B cell (primary cell): Measurements from ENCODE around the gene SOX15. TPM values are rescaled to one million over a fixed set of nuclear protein-coding genes. Genes with fewer than 3 reads are reported as not detected.

ENCODE experiments used
- ATAC-seq: fragments of 200-7000 bp; cut with Tn5 transposase; one replicate; pipeline ENCODE4 v1.10.0; 2021; ENCODE audit warnings: low read depth, mild to moderate bottlenecking, moderate number of reproducible peaks, moderate library complexity
- CTCF ChIA-PET: fragments of 350-600 bp; sonication (Branson Sonifier 250); formaldehyde crosslinking; loops from one replicate; lab custom pipeline; 2021; ENCODE audit warnings: antibody characterized with exemption, inconsistent platforms; lab: Charles Lee
- POLR2A ChIA-PET: fragments of 350-600 bp; sonication (Branson Sonifier 250); formaldehyde crosslinking; loops from one replicate; lab custom pipeline; 2021; ENCODE audit warnings: antibody characterized with exemption; lab: Charles Lee
- DNase-seq: peaks from one replicate; pipeline ENCODE4 v3.0.0; 2013
- H2AFZ ChIP-seq: 2 replicates; pipeline ENCODE4 v1.6.1; 2012; ENCODE audit warnings: mild to moderate bottlenecking, low read depth, low read length; ENCODE audit not compliant: insufficient read depth, poor library complexity, severe bottlenecking
- H3K27ac ChIP-seq, 2 donors: 1 replicate in 1 of 2; 2 replicates in 1 of 2; pipeline ENCODE4 v1.5.1; 2012 to 2013; ENCODE audit warnings: low read length in 2 of 2, mild to moderate bottlenecking in 2 of 2, moderate library complexity in 1 of 2
- H3K27me3 ChIP-seq, 4 experiments: fragments of 200-600 bp in 1 of 4; sonication (generic) in 1 of 4; replicated peaks in 1 of 4; 1 replicate in 2 of 4; 2 replicates in 2 of 4; pipeline versions ENCODE4 v1.6.1 to v1.7.0; 2013 to 2016; ENCODE audit warnings: low read length in 3 of 4, mild to moderate bottlenecking in 2 of 4, mixed read lengths in 1 of 4, moderate library complexity in 1 of 4; ENCODE audit not compliant: insufficient read depth in 4 of 4, control insufficient read depth in 3 of 4; ENCODE audit errors: control extremely low read depth in 1 of 4
- H3K36me3 ChIP-seq, 2 experiments: replicated peaks in 1 of 2; 1 replicate in 1 of 2; 2 replicates in 1 of 2; pipeline versions ENCODE4 v1.6.1 to v1.7.1; 2013; ENCODE audit warnings: low read length in 1 of 2; ENCODE audit not compliant: insufficient read depth in 2 of 2, control insufficient read depth in 1 of 2; ENCODE audit errors: control extremely low read depth in 1 of 2, extremely low read depth in 1 of 2
- H3K4me1 ChIP-seq, 2 donors: fragments of 200-600 bp in 1 of 2; sonication (generic) in 1 of 2; 1 replicate in 1 of 2; 2 replicates in 1 of 2; pipeline versions ENCODE4 v1.5.1 to v1.6.1; 2013 to 2017; ENCODE audit warnings: low read length in 2 of 2; ENCODE audit not compliant: control insufficient read depth in 2 of 2, insufficient read depth in 2 of 2
- H3K4me2 ChIP-seq: replicated peaks from 2 replicates; pipeline ENCODE3; 2012; ENCODE audit warnings: mild to moderate bottlenecking, low read depth, low read length; ENCODE audit not compliant: poor library complexity, severe bottlenecking
- H3K4me3 ChIP-seq, 5 experiments: fragments of 200-600 bp in 1 of 5; sonication (generic) in 1 of 5; 1 replicate in 3 of 5; 2 replicates in 2 of 5; pipeline versions ENCODE4 v1.5.1 to v1.7.0; 2011 to 2016; ENCODE audit warnings: low read length in 4 of 5, mild to moderate bottlenecking in 4 of 5, low read depth in 2 of 5, control low read depth in 1 of 5, moderate library complexity in 1 of 5; ENCODE audit not compliant: insufficient read depth in 1 of 5; ENCODE audit errors: control extremely low read depth in 1 of 5, extremely low read depth in 1 of 5
- H3K79me2 ChIP-seq: fragments of 200-600 bp; sonication (generic); one replicate; pipeline ENCODE4 v1.6.0; 2016; ENCODE audit warnings: low read length; ENCODE audit not compliant: control insufficient read depth, insufficient read depth
- H3K9ac ChIP-seq: fragments of 200-600 bp; sonication (generic); 2 replicates; pipeline ENCODE4 v1.6.1; 2017; ENCODE audit warnings: mild to moderate bottlenecking, low read length, moderate library complexity
- H3K9me3 ChIP-seq, 3 donors: one replicate each; pipeline versions ENCODE4 v1.6.1 to v1.7.1; 2013; ENCODE audit warnings: low read length in 2 of 3; ENCODE audit not compliant: control insufficient read depth in 2 of 3, insufficient read depth in 1 of 3; ENCODE audit errors: control extremely low read depth in 1 of 3
- H4K20me1 ChIP-seq: 2 replicates; pipeline ENCODE4 v1.6.0; 2012; ENCODE audit warnings: mild to moderate bottlenecking, low read length; ENCODE audit not compliant: insufficient read depth, control insufficient read depth, poor library complexity, severe bottlenecking
- H3K27ac Mint-ChIP-seq: one replicate; pipeline ENCODE4 v1.8.0; 2021; ENCODE audit warnings: mixed read lengths
- H3K27me3 Mint-ChIP-seq: one replicate; pipeline ENCODE4 v1.8.0; 2021; ENCODE audit warnings: mixed read lengths
- H3K4me1 Mint-ChIP-seq: one replicate; pipeline ENCODE4 v1.8.0; 2021; ENCODE audit warnings: mixed read lengths
- H3K4me3 Mint-ChIP-seq: one replicate; pipeline ENCODE4 v1.8.0; 2021; ENCODE audit warnings: mixed read lengths
- H3K9me3 Mint-ChIP-seq: one replicate; pipeline ENCODE4 v1.8.0; 2022; ENCODE audit warnings: mixed read lengths; ENCODE audit not compliant: insufficient read depth
- CTCF ChIP-seq: fragments of 200-600 bp; IDR thresholded peaks from one replicate; pipeline ENCODE4 v1.8.0; 2022; ENCODE audit warnings: antibody characterized with exemption, mild to moderate bottlenecking
- EZH2 ChIP-seq: IDR thresholded peaks from 2 replicates; pipeline ENCODE4 v1.6.1; 2012; ENCODE audit warnings: borderline replicate concordance, low read depth, mild to moderate bottlenecking, moderate library complexity, low read length; ENCODE audit not compliant: insufficient read depth, poor library complexity, severe bottlenecking
- WGBS: methylation state at CpG from one replicate; pipeline ENCODE4 v1.1.5; 2013; ENCODE audit warnings: missing lambda C conversion rate; ENCODE audit not compliant: insufficient coverage; 5-methylcytosine and 5-hydroxymethylcytosine counted together
- intact Hi-C: fragments of 100-400 bp; cut with micrococcal nuclease; formaldehyde crosslinking; loops from one replicate; pipeline ENCODE4 v1.10.0; 2022
- polyA plus RNA-seq: library from polyadenylated mRNA; depleted of rRNA; stranded (reverse); fragments of >200 nt; gene quantifications from 2 replicates; pipeline ENCODE4 v1.2.3, GENCODE V29; 2012
- total RNA-seq, 2 donors: library from RNA; stranded (reverse); fragments of 120-200 nt in 1 of 2; gene quantifications; 1 replicate in 1 of 2; 2 replicates in 1 of 2; pipeline versions ENCODE4 v1.2.3 to v1.2.4, GENCODE V29; 2013 to 2022

The SOX15 gene
- total and polyA plus RNA-seq, 2 donors (not counting 1 experiment from before 2014, with no cell fraction given): 0.18 to 0.96 TPM

GRCh38 chr17:7569571-7569970 is 20.3 kb downstream of the SOX15 start:
- no peak overlapping the region for H3K27ac ChIP-seq
- Mint-ChIP-seq H3K4me1 (peaks cover 26% of the 10 kb centered on the region), H3K27ac (peak overlapping the region; percentile 28), H3K9me3 (no peaks in the 10 kb centered on the region), H3K4me3 (no peak overlapping the region), H3K27me3 (no peaks in the 10 kb centered on the region)
- H3K4me2 ChIP-seq: no peak overlapping the region
- POLR2A ChIA-PET: interaction anchor here (1.2 kb wide), 1 partner anchor 14 kb away, joined by 5 read pairs; the partner anchor contains the start of gene MPDU1
- CTCF ChIA-PET: interaction anchor here (0.8 to 2.9 kb wide), 6 partner anchors 9 to 134 kb away, joined by 3 to 18 read pairs (median 6); partner anchors contain the start of gene WRAP53
- H4K20me1 ChIP-seq: peaks cover 19% of the 10 kb centered on the region
- peaks cover 4 to 55% of the 10 kb centered on the region in 2 experiments for H3K36me3 ChIP-seq
- peaks cover 45% of the 10 kb centered on the region for H3K79me2 ChIP-seq
- no peak overlapping the region for H3K9ac ChIP-seq
- TF ChIP-seq EZH2: no peak
- TF ChIP-seq CTCF: no peak
- no peak overlapping the region for H3K4me3 ChIP-seq
- no peaks in the 10 kb centered on the region for H3K27me3 ChIP-seq
- peaks cover 12 to 18% of the 10 kb centered on the region in 2 donors for H3K4me1 ChIP-seq
- ATAC-seq (no peak), DNase-seq (no peak)
- 100% methylated on average over 1 of the region's 5 CpGs for WGBS
- intact Hi-C loops: no loop called here
- H2AFZ ChIP-seq: no peak overlapping the region
- H3K9me3 ChIP-seq: no peaks in the 10 kb centered on the region

- peak; percentile 16 for DNase-seq
- Histone ChIP-seq H3K9me3 (no peaks in the 10 kb centered on the region), H2AFZ (no peak overlapping the region), H3K4me2 (peak overlapping the region; percentile 96), H3K4me1 (peaks cover 34 to 49% of the 10 kb centered on the region in 2 donors), H3K36me3 (peaks cover 2 to 40% of the 10 kb centered on the region in 2 experiments), H3K9ac (no peak overlapping the region), H3K79me2 (peaks cover 57% of the 10 kb centered on the region), H3K27me3 (no peaks in the 10 kb centered on the region), H3K4me3 (peak overlapping the region in 1 of 5 experiments; percentile 95), H4K20me1 (peaks cover 17% of the 10 kb centered on the region), H3K27ac (no peak overlapping the region)
- Mint-ChIP-seq H3K4me1 (peaks cover 42% of the 10 kb centered on the region), H3K9me3 (no peaks in the 10 kb centered on the region), H3K27ac (no peak overlapping the region), H3K27me3 (no peaks in the 10 kb centered on the region), H3K4me3 (peak overlapping the region; percentile 89)
- CTCF ChIA-PET: interaction anchor here (2.9 to 25.0 kb wide), 3 partner anchors 16 to 43 kb away, joined by 10 to 666 read pairs (median 126); partner anchors contain the start of genes SOX15 and TNFSF12
- 96% methylated on average over 22 of the region's 30 CpGs for WGBS
- POLR2A ChIA-PET: no interaction called here
- no peak for ATAC-seq
- intact Hi-C loops: loop anchor here (5.0 kb wide), 1 partner anchor 326 kb away; the partner anchor contains the start of gene PHF23
- TF ChIP-seq CTCF (no peak), EZH2 (no peak)
These were observed 26.6 kb downstream of the SOX15 start for GRCh38 chr17:7563115-7563869.
